ENCODE results near the gene MGRN1.

Gene MGRN1

GRCh38 chr16:4615384-4616046 is 9.1 kb upstream of the MGRN1 start:
- Histone ChIP-seq H3K9ac (ENCODE audit: low read depth, low read length) (peak overlapping the region; percentile 93), H3K4me2 (ENCODE audit: low read length) (peak overlapping the region; percentile 95), H3K4me1 (ENCODE audit: control insufficient read depth, insufficient read depth, low read length) (peaks cover 43% of the 10 kb centered on the region)

GRCh38 chr16:4616047-4616811 is 8.4 kb upstream of the MGRN1 start:
- Histone ChIP-seq H3K4me2 (ENCODE audit: low read length) (peak overlapping the region; percentile 100), H3K4me1 (ENCODE audit: control insufficient read depth, insufficient read depth, low read length) (peaks cover 42% of the 10 kb centered on the region), H3K9me3 (replicated peaks; ENCODE audit: low read length) (no peaks in the 10 kb centered on the region), H3K27me3 (ENCODE audit: control insufficient read depth, insufficient read depth, low read length) (no peaks in the 10 kb centered on the region), H3K36me3 (ENCODE audit: insufficient read depth, low read length) (no peaks in the 10 kb centered on the region), H3K4me3 (ENCODE audit: low read length) (peak overlapping the region; percentile 92), H3K9ac (ENCODE audit: low read depth, low read length) (peak overlapping the region; percentile 98)

More at GRCh38 chr16:4615384-4616046, 9.1 kb upstream of the MGRN1 start:
- Histone ChIP-seq H3K27me3 (ENCODE audit: control insufficient read depth, insufficient read depth, low read length) (no peaks in the 10 kb centered on the region), H3K36me3 (ENCODE audit: insufficient read depth, low read length) (no peaks in the 10 kb centered on the region), H3K4me3 (ENCODE audit: low read length) (peak overlapping the region; percentile 96), H3K9me3 (replicated peaks; ENCODE audit: low read length) (no peaks in the 10 kb centered on the region)

- Histone ChIP-seq H3K36me3 (ENCODE audit: insufficient read depth, low read length) (no peaks in the 10 kb centered on the region), H3K9me3 (replicated peaks; ENCODE audit: low read length) (no peaks in the 10 kb centered on the region), H3K4me2 (ENCODE audit: low read length) (no peak overlapping the region), H3K27me3 (ENCODE audit: control insufficient read depth, insufficient read depth, low read length) (no peaks in the 10 kb centered on the region), H3K9ac (ENCODE audit: low read depth, low read length) (no peak overlapping the region), H3K4me1 (ENCODE audit: control insufficient read depth, insufficient read depth, low read length) (peaks cover 30% of the 10 kb centered on the region), H3K4me3 (ENCODE audit: low read length) (no peak overlapping the region)
Observed at GRCh38 chr16:4617880-4618279, 6.7 kb upstream of the MGRN1 start.

GRCh38 chr16:4618645-4619418 is 5.8 kb upstream of the MGRN1 start:
- Histone ChIP-seq H3K4me3 (ENCODE audit: low read length) (no peak overlapping the region), H3K4me2 (ENCODE audit: low read length) (no peak overlapping the region), H3K27me3 (ENCODE audit: control insufficient read depth, insufficient read depth, low read length) (no peaks in the 10 kb centered on the region), H3K36me3 (ENCODE audit: insufficient read depth, low read length) (no peaks in the 10 kb centered on the region), H3K9me3 (replicated peaks; ENCODE audit: low read length) (no peaks in the 10 kb centered on the region), H3K4me1 (ENCODE audit: control insufficient read depth, insufficient read depth, low read length) (peaks cover 21% of the 10 kb centered on the region), H3K9ac (ENCODE audit: low read depth, low read length) (no peak overlapping the region)

- Histone ChIP-seq H3K4me3 (ENCODE audit: low read length) (no peak overlapping the region), H3K4me2 (ENCODE audit: low read length) (no peak overlapping the region), H3K9me3 (replicated peaks; ENCODE audit: low read length) (no peaks in the 10 kb centered on the region), H3K9ac (ENCODE audit: low read depth, low read length) (no peak overlapping the region), H3K27me3 (ENCODE audit: control insufficient read depth, insufficient read depth, low read length) (no peaks in the 10 kb centered on the region), H3K36me3 (ENCODE audit: insufficient read depth, low read length) (peaks cover 8% of the 10 kb centered on the region), H3K4me1 (ENCODE audit: control insufficient read depth, insufficient read depth, low read length) (peaks cover 14% of the 10 kb centered on the region)
Observed at GRCh38 chr16:4623593-4623992, 1.0 kb upstream of the MGRN1 start.

GRCh38 chr16:4624827-4625559 is 367 bp downstream of the MGRN1 start:
- Histone ChIP-seq H3K36me3 (ENCODE audit: insufficient read depth, low read length) (peaks cover 8% of the 10 kb centered on the region), H3K27me3 (ENCODE audit: control insufficient read depth, insufficient read depth, low read length) (no peaks in the 10 kb centered on the region), H3K9me3 (replicated peaks; ENCODE audit: low read length) (no peaks in the 10 kb centered on the region), H3K4me1 (ENCODE audit: control insufficient read depth, insufficient read depth, low read length) (peaks cover 14% of the 10 kb centered on the region), H3K4me2 (ENCODE audit: low read length) (peak overlapping the region; percentile 100), H3K4me3 (ENCODE audit: low read length) (peak overlapping the region; percentile 93), H3K9ac (ENCODE audit: low read depth, low read length) (peak overlapping the region; percentile 84)

- no peaks in the 10 kb centered on the region for H3K27me3 ChIP-seq (ENCODE audit: control insufficient read depth, insufficient read depth, low read length)
- peaks cover 14% of the 10 kb centered on the region for H3K4me1 ChIP-seq (ENCODE audit: control insufficient read depth, insufficient read depth, low read length)
- H3K36me3 ChIP-seq (ENCODE audit: insufficient read depth, low read length), result peaks cover 8% of the 10 kb centered on the region
- H3K9ac ChIP-seq (ENCODE audit: low read depth, low read length), result peak overlapping the region; percentile 84
- H3K4me3 ChIP-seq (ENCODE audit: low read length), result peak overlapping the region; percentile 93
- H3K4me2 ChIP-seq (ENCODE audit: low read length), result peak overlapping the region; percentile 100
- no peaks in the 10 kb centered on the region for H3K9me3 ChIP-seq (replicated peaks; ENCODE audit: low read length)
Observed at GRCh38 chr16:4625560-4626159, 1.0 kb downstream of the MGRN1 start.

- peaks cover 14% of the 10 kb centered on the region for H3K4me1 ChIP-seq (ENCODE audit: control insufficient read depth, insufficient read depth, low read length)
- peak overlapping the region; percentile 100 for H3K4me2 ChIP-seq (ENCODE audit: low read length)
- H3K9me3 ChIP-seq (replicated peaks; ENCODE audit: low read length), result no peaks in the 10 kb centered on the region
- H3K9ac ChIP-seq (ENCODE audit: low read depth, low read length), result peak overlapping the region; percentile 84
- peak overlapping the region; percentile 93 for H3K4me3 ChIP-seq (ENCODE audit: low read length)
- peaks cover 8% of the 10 kb centered on the region for H3K36me3 ChIP-seq (ENCODE audit: insufficient read depth, low read length)
- H3K27me3 ChIP-seq (ENCODE audit: control insufficient read depth, insufficient read depth, low read length), result no peaks in the 10 kb centered on the region
Observed at GRCh38 chr16:4626396-4626795, 1.8 kb downstream of the MGRN1 start.

GRCh38 chr16:4628283-4628682 is 3.7 kb downstream of the MGRN1 start:
- Histone ChIP-seq H3K9me3 (replicated peaks; ENCODE audit: low read length) (no peaks in the 10 kb centered on the region), H3K9ac (ENCODE audit: low read depth, low read length) (no peak overlapping the region), H3K4me2 (ENCODE audit: low read length) (no peak overlapping the region), H3K4me1 (ENCODE audit: control insufficient read depth, insufficient read depth, low read length) (peaks cover 14% of the 10 kb centered on the region), H3K36me3 (ENCODE audit: insufficient read depth, low read length) (peaks cover 8% of the 10 kb centered on the region), H3K27me3 (ENCODE audit: control insufficient read depth, insufficient read depth, low read length) (no peaks in the 10 kb centered on the region), H3K4me3 (ENCODE audit: low read length) (no peak overlapping the region)

- Histone ChIP-seq H3K27me3 (ENCODE audit: control insufficient read depth, insufficient read depth, low read length) (no peaks in the 10 kb centered on the region), H3K4me1 (ENCODE audit: control insufficient read depth, insufficient read depth, low read length) (peaks cover 5% of the 10 kb centered on the region), H3K9ac (ENCODE audit: low read depth, low read length) (no peak overlapping the region), H3K36me3 (ENCODE audit: insufficient read depth, low read length) (peaks cover 14% of the 10 kb centered on the region), H3K9me3 (replicated peaks; ENCODE audit: low read length) (no peaks in the 10 kb centered on the region), H3K4me3 (ENCODE audit: low read length) (no peak overlapping the region), H3K4me2 (ENCODE audit: low read length) (no peak overlapping the region)
Observed at GRCh38 chr16:4631444-4631843, 6.8 kb downstream of the MGRN1 start.
